ENCODE results near the gene FXYD2. TPM values are rescaled to one million over a fixed set of nuclear protein-coding genes. Genes with fewer than 3 reads are reported as not detected.
A peak's percentile ranks its signal among the peaks of the same experiment; 100 is the strongest.

Gene FXYD2
- total RNA-seq, 1 experiment from 2014 or later: 9.0 TPM

DNA sequence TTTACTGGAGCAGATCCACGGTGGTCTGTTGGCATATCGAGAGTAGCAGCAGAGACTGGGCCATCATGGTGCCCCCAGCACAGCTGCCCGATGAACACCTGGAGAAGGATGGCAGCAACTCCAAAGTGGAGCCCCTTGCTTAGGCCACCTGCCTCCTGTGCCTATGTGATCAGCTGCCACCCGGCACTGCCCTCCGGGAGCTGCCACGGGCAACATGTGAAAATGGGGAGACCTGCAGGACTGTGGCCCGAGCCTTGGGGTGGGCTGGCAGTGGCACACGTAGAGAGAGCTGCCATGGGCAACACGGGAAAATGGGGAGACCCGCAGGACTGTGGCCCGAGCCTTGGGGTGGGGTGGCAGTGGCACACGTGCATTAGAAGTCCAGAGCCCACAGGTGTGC lies 3.1 kb downstream of the FXYD2 start:
- intact Hi-C loops (cut with micrococcal nuclease; ENCODE audit: unreplicated experiment): no loop called here
- CTCF ChIA-PET: interaction anchor here (0.8 kb wide), 1 partner anchor 125 kb away, joined by 4 read pairs; no protein-coding TSS in a partner anchor
- no peaks in the 10 kb centered on the region for H3K9me3 Mint-ChIP-seq (ENCODE audit: low read depth, unreplicated experiment)

DNA sequence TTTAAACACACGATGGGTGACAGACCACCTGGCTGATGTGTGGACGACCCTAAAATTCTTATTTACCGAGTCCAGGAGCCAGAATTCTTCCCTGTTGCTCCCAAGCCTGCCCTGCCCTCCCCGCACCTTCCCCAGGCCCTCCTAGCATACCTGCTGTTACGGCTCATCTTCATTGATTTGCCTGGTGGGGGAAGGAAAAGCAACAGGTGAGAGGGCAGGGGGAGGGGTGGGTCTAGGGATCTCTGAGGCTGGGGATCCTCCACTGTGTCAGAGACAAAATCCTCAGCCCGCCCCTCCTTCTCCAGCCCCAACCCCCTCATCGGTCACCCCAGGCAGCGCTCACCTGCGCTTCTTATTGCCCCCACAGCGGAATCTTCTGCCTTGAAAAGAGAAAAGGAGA lies 4.0 kb downstream of the FXYD2 start:
- BruUV-seq (replicated peaks): no TSS peak
- no peak for DNase-seq
- Mint-ChIP-seq H3K27me3 (ENCODE audit: unreplicated experiment) (no peaks in the 10 kb centered on the region), H3K27ac (ENCODE audit: unreplicated experiment) (no peak overlapping the region), H3K4me3 (ENCODE audit: low read depth, unreplicated experiment) (no peak overlapping the region), H3K36me3 (ENCODE audit: insufficient read depth, unreplicated experiment) (peaks cover 19% of the 10 kb centered on the region), H3K9me3 (ENCODE audit: low read depth, unreplicated experiment) (no peaks in the 10 kb centered on the region), H3K4me1 (ENCODE audit: low read depth, unreplicated experiment) (peaks cover 50% of the 10 kb centered on the region)
- TF ChIP-seq, protein P1, sequence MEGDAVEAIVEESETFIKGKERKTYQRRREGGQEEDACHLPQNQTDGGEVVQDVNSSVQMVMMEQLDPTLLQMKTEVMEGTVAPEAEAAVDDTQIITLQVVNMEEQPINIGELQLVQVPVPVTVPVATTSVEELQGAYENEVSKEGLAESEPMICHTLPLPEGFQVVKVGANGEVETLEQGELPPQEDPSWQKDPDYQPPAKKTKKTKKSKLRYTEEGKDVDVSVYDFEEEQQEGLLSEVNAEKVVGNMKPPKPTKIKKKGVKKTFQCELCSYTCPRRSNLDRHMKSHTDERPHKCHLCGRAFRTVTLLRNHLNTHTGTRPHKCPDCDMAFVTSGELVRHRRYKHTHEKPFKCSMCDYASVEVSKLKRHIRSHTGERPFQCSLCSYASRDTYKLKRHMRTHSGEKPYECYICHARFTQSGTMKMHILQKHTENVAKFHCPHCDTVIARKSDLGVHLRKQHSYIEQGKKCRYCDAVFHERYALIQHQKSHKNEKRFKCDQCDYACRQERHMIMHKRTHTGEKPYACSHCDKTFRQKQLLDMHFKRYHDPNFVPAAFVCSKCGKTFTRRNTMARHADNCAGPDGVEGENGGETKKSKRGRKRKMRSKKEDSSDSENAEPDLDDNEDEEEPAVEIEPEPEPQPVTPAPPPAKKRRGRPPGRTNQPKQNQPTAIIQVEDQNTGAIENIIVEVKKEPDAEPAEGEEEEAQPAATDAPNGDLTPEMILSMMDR (IDR thresholded peaks at IDR 0.05; ENCODE audit: unreplicated experiment): no peak
- intact Hi-C loops (cut with micrococcal nuclease; ENCODE audit: unreplicated experiment): no loop called here
- CTCF ChIA-PET: interaction anchor here (2.1 to 4.9 kb wide), 2 partner anchors 126 to 233 kb away, joined by 17 to 54 read pairs; no protein-coding TSS in a partner anchor

More for the DNA sequence above, 3.1 kb downstream of the FXYD2 start:
- Mint-ChIP-seq H3K4me3 (ENCODE audit: low read depth, unreplicated experiment) (no peak overlapping the region), H3K36me3 (ENCODE audit: insufficient read depth, unreplicated experiment) (peaks cover 16% of the 10 kb centered on the region), H3K27ac (ENCODE audit: unreplicated experiment) (no peak overlapping the region), H3K4me1 (ENCODE audit: low read depth, unreplicated experiment) (peaks cover 51% of the 10 kb centered on the region), H3K27me3 (ENCODE audit: unreplicated experiment) (no peaks in the 10 kb centered on the region)
- TF ChIP-seq, protein P1 (IDR thresholded peaks at IDR 0.05; ENCODE audit: unreplicated experiment): no peak
- no peak for DNase-seq
- no TSS peak for BruUV-seq (replicated peaks)

DNA sequence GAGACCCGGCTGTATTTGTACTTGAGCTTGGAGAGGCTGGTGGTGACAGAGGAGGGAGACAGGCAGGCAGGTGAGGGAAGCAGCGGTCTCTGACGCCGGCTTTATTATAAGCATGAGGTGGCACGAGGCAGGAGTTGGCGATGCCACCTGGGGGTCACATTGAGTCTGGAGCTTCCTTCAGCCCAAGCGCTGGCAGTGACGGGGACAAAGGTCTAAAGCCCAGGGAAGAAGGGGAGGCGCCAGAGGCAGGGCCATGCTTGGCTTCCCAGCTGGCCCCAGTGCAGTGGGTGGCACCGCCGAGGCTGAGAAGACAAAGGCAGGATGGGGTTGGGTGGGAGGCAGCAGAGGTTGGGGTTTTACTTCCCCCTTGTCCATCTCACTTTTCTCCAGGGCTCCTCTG lies 4.5 kb downstream of the FXYD2 start:
- BruUV-seq (replicated peaks): no TSS peak
- H3K4me3 Mint-ChIP-seq (ENCODE audit: low read depth, unreplicated experiment): no peak overlapping the region
- CTCF ChIA-PET: interaction anchor here (2.1 to 4.9 kb wide), 2 partner anchors 126 to 233 kb away, joined by 17 to 54 read pairs; no protein-coding TSS in a partner anchor
- DNase-seq: no peak
- H3K4me1 Mint-ChIP-seq (ENCODE audit: low read depth, unreplicated experiment): peaks cover 48% of the 10 kb centered on the region
- H3K27me3 Mint-ChIP-seq (ENCODE audit: unreplicated experiment): no peaks in the 10 kb centered on the region
- H3K36me3 Mint-ChIP-seq (ENCODE audit: insufficient read depth, unreplicated experiment): peaks cover 19% of the 10 kb centered on the region
- H3K27ac Mint-ChIP-seq (ENCODE audit: unreplicated experiment): peak overlapping the region; percentile 12
- TF ChIP-seq, protein P1 (IDR thresholded peaks at IDR 0.05; ENCODE audit: unreplicated experiment): no peak
- H3K9me3 Mint-ChIP-seq (ENCODE audit: low read depth, unreplicated experiment): no peaks in the 10 kb centered on the region
- intact Hi-C loops (cut with micrococcal nuclease; ENCODE audit: unreplicated experiment): no loop called here

DNA sequence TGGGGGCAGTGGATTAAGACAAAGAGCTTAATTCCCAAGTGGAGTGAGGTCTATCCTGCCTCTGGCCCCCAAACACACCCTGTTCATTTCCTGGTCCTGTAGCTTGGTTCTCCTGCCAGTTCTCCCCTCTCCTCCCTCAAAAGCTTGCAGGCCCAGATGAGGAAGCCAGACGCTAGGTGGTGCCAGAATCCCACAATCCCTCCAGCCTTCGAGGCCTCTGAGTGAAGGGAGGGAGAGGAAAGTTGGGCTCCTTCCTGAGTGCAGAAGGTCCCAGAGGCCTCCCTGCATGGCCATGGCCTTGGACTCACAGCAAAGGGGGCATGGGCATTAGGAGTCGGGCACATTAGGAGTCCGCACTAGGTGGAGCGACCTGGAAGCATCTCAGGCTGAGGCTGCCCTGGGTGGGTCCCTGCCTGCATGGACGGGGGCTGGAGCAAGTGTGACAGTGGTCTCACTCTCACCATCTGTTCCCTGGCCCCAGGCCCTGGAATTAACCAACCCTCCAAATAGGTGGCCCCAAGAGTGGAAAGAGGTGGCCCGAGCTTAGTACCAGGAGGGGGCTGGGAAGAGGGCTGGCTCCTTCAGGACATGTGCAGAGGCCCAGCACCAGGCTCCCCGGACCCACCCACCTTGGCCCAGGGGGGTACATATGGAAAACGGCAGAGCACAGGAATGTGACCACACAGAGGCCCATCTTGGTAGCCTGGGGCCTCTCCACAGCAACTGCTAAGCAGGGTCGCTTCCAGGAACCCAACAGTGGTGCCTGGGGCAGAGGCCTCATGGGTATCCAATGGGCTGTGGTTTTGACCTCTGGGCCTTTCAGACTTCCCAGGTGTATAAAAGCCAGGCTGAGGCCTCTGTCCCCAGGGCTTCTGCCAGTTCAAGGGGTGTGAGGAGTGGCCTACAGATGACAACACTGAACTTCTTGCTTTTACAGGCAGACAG lies 5.2 kb downstream of the FXYD2 start:
- Mint-ChIP-seq H3K4me3 (ENCODE audit: low read depth, unreplicated experiment) (no peak overlapping the region), H3K36me3 (ENCODE audit: insufficient read depth, unreplicated experiment) (peaks cover 19% of the 10 kb centered on the region), H3K27ac (ENCODE audit: unreplicated experiment) (peak overlapping the region; percentile 84), H3K4me1 (ENCODE audit: low read depth, unreplicated experiment) (peaks cover 48% of the 10 kb centered on the region), H3K27me3 (ENCODE audit: unreplicated experiment) (no peaks in the 10 kb centered on the region), H3K9me3 (ENCODE audit: low read depth, unreplicated experiment) (no peaks in the 10 kb centered on the region)
- no TSS peak for BruUV-seq (replicated peaks)
- CTCF ChIA-PET: interaction anchor here (0.6 to 4.9 kb wide), 9 partner anchors 10 to 377 kb away, joined by 3 to 54 read pairs (median 6); no protein-coding TSS in a partner anchor
- intact Hi-C loops (cut with micrococcal nuclease; ENCODE audit: unreplicated experiment): loop anchor here (1.0 to 5.0 kb wide), 3 partner anchors 127 to 392 kb away; no protein-coding TSS in a partner anchor
- peak; percentile 80 for DNase-seq
- TF ChIP-seq, protein P1 (IDR thresholded peaks at IDR 0.05; ENCODE audit: unreplicated experiment): peak; percentile 44

All from Calu3 (cell line).